ENCODE results near the gene TNS1.

GRCh38 chr2:217875556-217876252 is 127.1 kb downstream of the TNS1 start:
- TF ChIP-seq POLR2AphosphoS5 (IDR thresholded peaks at IDR 0.05; ENCODE audit: low read depth, low read length) (no peak), EZH2phosphoT487 (IDR thresholded peaks at IDR 0.05; ENCODE audit: borderline replicate concordance) (no peak), RAD21 (IDR thresholded peaks at IDR 0.05; ENCODE audit: low read depth) (no peak)

All from HCT116 (cell line).